ENCODE results near the gene COX11. TPM values are rescaled to one million over a fixed set of nuclear protein-coding genes. Genes with fewer than 3 reads are reported as not detected.

Gene COX11
- 10 to 100 TPM; 18.9 to 64.3 (median 35.3) TPM for total RNA-seq

GRCh38 chr17:54968262-54968987, at the start of gene COX11, which contains the start of gene STXBP4:
COX11 (minus strand) TSS chr17:54968654; CDS start chr17:54968646, 8 bp downstream.
STXBP4 (plus strand) TSS chr17:54968765; CDS start chr17:54986220, 17,455 bp downstream.
- TF ChIP-seq POLR2A (IDR thresholded peaks at IDR 0.05) (peak in 3 of 4 donors; percentile 54 to 77 (median 58)), CTCF (IDR thresholded peaks at IDR 0.05) (peak in 3 of 6 experiments; percentile 39 to 49 (median 44))
- Histone ChIP-seq H3K4me1 (peaks cover 7 to 36% (median 13%) of the 10 kb centered on the region in 3 donors), H3K36me3 (peaks cover 0 to 14% (median 2%) of the 10 kb centered on the region in 3 donors), H3K27ac (peak within 1 kb of the TSS; percentile 82 to 88 (median 86)), H3K9me3 (no peaks in the 10 kb centered on the region), H3K27me3 (no peaks in the 10 kb centered on the region), H3K4me3 (peak within 1 kb of the TSS; percentile 67 to 96 (median 88))
- intact Hi-C loops (cut with DNase I): no loop called here
- DNase-seq: peak; percentile 79
- WGBS, 2 donors: 0% methylated on average over 17 to 20 of the region's 57 CpGs

GRCh38 chr17:55005520-55005919, 37.1 kb upstream of the COX11 start:
- Histone ChIP-seq H3K27ac (no peak overlapping the region), H3K4me3 (no peak overlapping the region), H3K4me1 (no peaks in the 10 kb centered on the region), H3K36me3 (peaks cover 0 to 10% (median 4%) of the 10 kb centered on the region in 3 donors), H3K27me3 (no peaks in the 10 kb centered on the region), H3K9me3 (no peaks in the 10 kb centered on the region)
- TF ChIP-seq POLR2A (IDR thresholded peaks at IDR 0.05) (no peak), CTCF (IDR thresholded peaks at IDR 0.05) (peak in 3 of 6 experiments; percentile 21 to 48 (median 29))
- intact Hi-C loops (cut with DNase I): no loop called here
- no peak for DNase-seq
- 81 to 87% methylated on average over 1 of the region's 1 CpG for WGBS, 2 donors

- TF ChIP-seq POLR2A (IDR thresholded peaks at IDR 0.05): no peak
- TF ChIP-seq CTCF (IDR thresholded peaks at IDR 0.05): no peak
- Histone ChIP-seq H3K4me3 (no peak overlapping the region), H3K9me3 (no peaks in the 10 kb centered on the region), H3K27ac (no peak overlapping the region), H3K4me1 (no peaks in the 10 kb centered on the region), H3K36me3 (peaks cover 0 to 19% (median 5%) of the 10 kb centered on the region in 3 donors), H3K27me3 (no peaks in the 10 kb centered on the region)
- DNase-seq: no peak
- 87% methylated on average over 5 of the region's 5 CpGs for WGBS, 2 donors
- intact Hi-C loops (cut with DNase I): no loop called here
Measured at GRCh38 chr17:55004484-55004883, 36.0 kb upstream of the COX11 start.

- DNase-seq: no peak
- Histone ChIP-seq H3K27me3 (no peaks in the 10 kb centered on the region), H3K9me3 (no peaks in the 10 kb centered on the region), H3K27ac (no peak overlapping the region), H3K4me3 (no peak overlapping the region), H3K36me3 (peaks cover 0 to 13% (median 5%) of the 10 kb centered on the region in 3 donors), H3K4me1 (no peaks in the 10 kb centered on the region)
- intact Hi-C loops (cut with DNase I): no loop called here
- TF ChIP-seq CTCF (IDR thresholded peaks at IDR 0.05) (no peak), POLR2A (IDR thresholded peaks at IDR 0.05) (no peak)
Measured at GRCh38 chr17:55002458-55002857, 34.0 kb upstream of the COX11 start.

GRCh38 chr17:54996441-54996840, 28.0 kb upstream of the COX11 start:
- no peak overlapping the region for H3K4me3 ChIP-seq
- 84 to 93% methylated on average over 1 of the region's 1 CpG for WGBS, 2 donors
- H3K36me3 ChIP-seq: peaks cover 0 to 22% (median 5%) of the 10 kb centered on the region in 3 donors

More at GRCh38 chr17:54996441-54996840, 28.0 kb upstream of the COX11 start:
- Histone ChIP-seq H3K9me3 (no peaks in the 10 kb centered on the region), H3K27ac (no peak overlapping the region), H3K27me3 (no peaks in the 10 kb centered on the region), H3K4me1 (no peaks in the 10 kb centered on the region)
- TF ChIP-seq CTCF (IDR thresholded peaks at IDR 0.05) (no peak), POLR2A (IDR thresholded peaks at IDR 0.05) (no peak)
- intact Hi-C loops (cut with DNase I): no loop called here
- no peak for DNase-seq
